Vagina (tissue), 2 donors: Measurements from ENCODE around the gene IQCM.

Experiments used
- POLR2A ChIP-seq, 2 donors: fragments of 450-650 bp; IDR thresholded peaks; one replicate each; pipeline ENCODE4 v1.6.1; 2017; ENCODE audit warnings: antibody characterized with exemption in 2 of 2, mild to moderate bottlenecking in 2 of 2, moderate library complexity in 2 of 2
- POLR2AphosphoS5 ChIP-seq, 2 donors: sonication (generic); formaldehyde crosslinking; IDR thresholded peaks; one replicate each; pipeline ENCODE4 v1.9.0; 2017; ENCODE audit warnings: antibody characterized with exemption in 2 of 2, mild to moderate bottlenecking in 2 of 2, low read depth in 1 of 2; ENCODE audit not compliant: insufficient read depth in 1 of 2
- TF ChIP-seq, protein P1 (sequence below), 3 experiments: fragments of 450-650 bp in 2 of 3; fragments of 200-600 bp in 1 of 3; sonication (generic) in 1 of 3; IDR thresholded peaks; one replicate each; pipeline ENCODE4 v1.5.1; 2017 to 2019; ENCODE audit warnings: antibody characterized with exemption in 3 of 3, mild to moderate bottlenecking in 2 of 3, moderate library complexity in 2 of 3

DNA sequence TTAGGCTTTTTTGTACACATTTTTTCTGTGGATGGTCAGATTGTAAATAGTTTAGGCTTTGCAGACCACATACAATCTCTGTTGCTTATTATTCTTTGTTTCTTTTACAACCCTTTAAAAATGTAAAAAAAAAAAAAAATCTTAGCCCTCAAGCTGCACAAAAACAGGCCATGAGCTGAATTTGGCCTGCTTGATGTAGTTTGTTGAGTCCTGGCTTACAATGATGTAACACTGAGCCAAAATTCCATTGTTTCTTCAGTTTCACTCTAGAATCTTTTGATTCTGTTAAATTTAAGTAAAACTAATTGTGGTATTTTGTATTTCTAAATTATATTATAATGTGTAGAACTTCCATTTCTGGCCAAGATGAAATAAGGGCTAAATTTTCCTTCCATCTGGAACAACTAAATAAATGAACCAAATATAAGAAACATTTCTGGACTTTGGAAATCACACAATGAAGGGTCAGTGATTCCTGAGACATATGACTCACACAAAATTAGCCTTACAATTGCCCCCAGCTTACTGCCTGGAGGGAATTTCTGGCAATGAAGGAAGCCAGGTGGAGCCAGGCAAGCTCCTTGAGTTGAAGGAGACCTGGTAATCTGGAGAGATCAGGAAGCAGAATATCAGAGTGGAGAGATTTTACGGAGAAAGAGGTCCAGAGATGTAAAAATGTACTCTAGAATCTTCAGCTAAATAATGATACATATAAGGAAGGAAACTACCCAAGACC lies 29.8 kb downstream of the IQCM start:
- TF ChIP-seq, protein P1, sequence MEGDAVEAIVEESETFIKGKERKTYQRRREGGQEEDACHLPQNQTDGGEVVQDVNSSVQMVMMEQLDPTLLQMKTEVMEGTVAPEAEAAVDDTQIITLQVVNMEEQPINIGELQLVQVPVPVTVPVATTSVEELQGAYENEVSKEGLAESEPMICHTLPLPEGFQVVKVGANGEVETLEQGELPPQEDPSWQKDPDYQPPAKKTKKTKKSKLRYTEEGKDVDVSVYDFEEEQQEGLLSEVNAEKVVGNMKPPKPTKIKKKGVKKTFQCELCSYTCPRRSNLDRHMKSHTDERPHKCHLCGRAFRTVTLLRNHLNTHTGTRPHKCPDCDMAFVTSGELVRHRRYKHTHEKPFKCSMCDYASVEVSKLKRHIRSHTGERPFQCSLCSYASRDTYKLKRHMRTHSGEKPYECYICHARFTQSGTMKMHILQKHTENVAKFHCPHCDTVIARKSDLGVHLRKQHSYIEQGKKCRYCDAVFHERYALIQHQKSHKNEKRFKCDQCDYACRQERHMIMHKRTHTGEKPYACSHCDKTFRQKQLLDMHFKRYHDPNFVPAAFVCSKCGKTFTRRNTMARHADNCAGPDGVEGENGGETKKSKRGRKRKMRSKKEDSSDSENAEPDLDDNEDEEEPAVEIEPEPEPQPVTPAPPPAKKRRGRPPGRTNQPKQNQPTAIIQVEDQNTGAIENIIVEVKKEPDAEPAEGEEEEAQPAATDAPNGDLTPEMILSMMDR (IDR thresholded peaks at IDR 0.05): no peak
- TF ChIP-seq POLR2A (IDR thresholded peaks at IDR 0.05): no peak
- no peak for TF ChIP-seq POLR2AphosphoS5 (IDR thresholded peaks at IDR 0.05; ENCODE audit: insufficient read depth in 1 of 2, low read depth in 1 of 2)
